WTC11 (cell line): ENCODE results near the gene KCNJ13.

Source experiments
- CBFB ChIP-seq: sonication (generic); formaldehyde crosslinking; IDR thresholded peaks from 2 replicates; pipeline ENCODE4 v1.8.1; 2022; ENCODE audit warnings: mild to moderate bottlenecking, low read depth, missing genetic modification reagents
- CTCF ChIP-seq: fragments of 200-600 bp; IDR thresholded peaks from 2 replicates; pipeline ENCODE4 v1.8.0; 2022; ENCODE audit warnings: antibody characterized with exemption
- ESRRA ChIP-seq: sonication (generic); formaldehyde crosslinking; IDR thresholded peaks from 2 replicates; pipeline ENCODE4 v1.8.1; 2022; ENCODE audit warnings: mild to moderate bottlenecking, missing genetic modification reagents, borderline replicate concordance
- FOXP1 ChIP-seq: sonication (generic); formaldehyde crosslinking; IDR thresholded peaks from 2 replicates; pipeline ENCODE4 v1.8.0; 2022; ENCODE audit warnings: missing genetic modification reagents, mild to moderate bottlenecking, moderate library complexity, borderline replicate concordance
- ZNF317 ChIP-seq: sonication (generic); formaldehyde crosslinking; IDR thresholded peaks from 2 replicates; pipeline ENCODE4 v1.8.1; 2023; ENCODE audit warnings: low read depth, mild to moderate bottlenecking, moderate library complexity, missing genetic modification reagents, borderline replicate concordance
- TF ChIP-seq, protein P1 (sequence below): sonication (generic); formaldehyde crosslinking; IDR thresholded peaks from 2 replicates; pipeline ENCODE4 v1.8.0; 2022; ENCODE audit warnings: mild to moderate bottlenecking, missing genetic modification reagents
- TF ChIP-seq, protein P2 (sequence below): sonication (generic); formaldehyde crosslinking; IDR thresholded peaks from 2 replicates; pipeline ENCODE4 v1.8.1; 2023; ENCODE audit warnings: mild to moderate bottlenecking, missing genetic modification reagents

DNA sequence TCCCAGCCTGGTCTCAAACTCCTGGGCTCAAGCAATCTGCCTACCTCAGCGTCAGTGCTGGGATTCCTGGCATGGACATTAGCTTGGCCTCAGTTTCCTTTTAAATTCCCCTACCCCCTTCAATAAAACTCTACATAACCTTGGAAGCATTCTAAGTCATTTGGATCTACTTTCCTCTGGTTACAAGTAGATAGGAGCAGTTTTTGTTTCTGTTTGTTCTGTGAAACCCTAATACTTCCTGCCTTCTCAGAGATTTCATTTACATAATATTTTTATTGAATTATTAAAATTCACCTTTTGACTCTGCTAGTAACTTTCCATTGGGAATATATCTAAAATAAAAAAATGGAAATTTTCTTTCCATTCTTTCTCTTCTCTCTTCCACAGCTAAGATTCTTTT is 53.3 kb downstream of the KCNJ13 start:
- TF ChIP-seq CTCF = no peak
- no peak for TF ChIP-seq CBFB
- TF ChIP-seq FOXP1 (CRISPR knock-in tag) = no peak
- no peak for TF ChIP-seq ESRRA (CRISPR knock-in tag)
- no peak for TF ChIP-seq ZNF317 (CRISPR knock-in tag)
- TF ChIP-seq, protein P1, sequence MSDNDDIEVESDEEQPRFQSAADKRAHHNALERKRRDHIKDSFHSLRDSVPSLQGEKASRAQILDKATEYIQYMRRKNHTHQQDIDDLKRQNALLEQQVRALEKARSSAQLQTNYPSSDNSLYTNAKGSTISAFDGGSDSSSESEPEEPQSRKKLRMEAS (CRISPR knock-in tag) = no peak
- TF ChIP-seq, protein P2, sequence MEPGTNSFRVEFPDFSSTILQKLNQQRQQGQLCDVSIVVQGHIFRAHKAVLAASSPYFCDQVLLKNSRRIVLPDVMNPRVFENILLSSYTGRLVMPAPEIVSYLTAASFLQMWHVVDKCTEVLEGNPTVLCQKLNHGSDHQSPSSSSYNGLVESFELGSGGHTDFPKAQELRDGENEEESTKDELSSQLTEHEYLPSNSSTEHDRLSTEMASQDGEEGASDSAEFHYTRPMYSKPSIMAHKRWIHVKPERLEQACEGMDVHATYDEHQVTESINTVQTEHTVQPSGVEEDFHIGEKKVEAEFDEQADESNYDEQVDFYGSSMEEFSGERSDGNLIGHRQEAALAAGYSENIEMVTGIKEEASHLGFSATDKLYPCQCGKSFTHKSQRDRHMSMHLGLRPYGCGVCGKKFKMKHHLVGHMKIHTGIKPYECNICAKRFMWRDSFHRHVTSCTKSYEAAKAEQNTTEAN (CRISPR knock-in tag) = no peak
